K562 (cell line): Measurements from ENCODE around the gene WDR88.

Experiments used
- DPF2 ChIP-seq: fragments of 450-650 bp; IDR thresholded peaks from 2 replicates; pipeline ENCODE4 v1.6.1; 2016
- FOXM1 ChIP-seq, 2 experiments: fragments of 450-650 bp in 1 of 2; sonication (generic) in 1 of 2; formaldehyde crosslinking in 1 of 2; IDR thresholded peaks; 2 replicates each; pipeline versions ENCODE4 v1.6.1 to v1.9.0; 2017 to 2022; ENCODE audit warnings: low read depth in 2 of 2, mild to moderate bottlenecking in 2 of 2, missing genetic modification reagents in 1 of 2, moderate library complexity in 1 of 2
- MTA3 ChIP-seq: fragments of 450-650 bp; formaldehyde crosslinking; IDR thresholded peaks from 2 replicates; pipeline ENCODE4 v1.6.1; 2017; ENCODE audit warnings: mild to moderate bottlenecking, borderline replicate concordance
- NEUROD1 ChIP-seq: fragments of 150-350 bp; IDR thresholded peaks from 2 replicates; pipeline ENCODE4 v1.6.1; 2014; ENCODE audit warnings: borderline replicate concordance, low read length, low read depth; ENCODE audit not compliant: partially characterized antibody
- POLR2A ChIP-seq: fragments of 450-650 bp; conservative IDR thresholded peaks from 2 replicates; pipeline ENCODE4 v1.6.1; 2016
- RBBP5 ChIP-seq: fragments of 200-600 bp; sonication (generic); IDR thresholded peaks from 2 replicates; pipeline ENCODE4 v1.6.1; 2012; ENCODE audit warnings: borderline replicate concordance, mild to moderate bottlenecking, low read length, control low read depth, inconsistent platforms; ENCODE audit not compliant: insufficient read depth, poor library complexity, severe bottlenecking
- STAG1 ChIP-seq: sonication (generic); formaldehyde crosslinking; IDR thresholded peaks from 2 replicates; pipeline ENCODE4 v1.5.0; 2020; ENCODE audit warnings: missing genetic modification reagents, borderline replicate concordance
- TAF1 ChIP-seq: IDR thresholded peaks from 2 replicates; pipeline ENCODE4 v1.6.1; 2011; ENCODE audit warnings: mild to moderate bottlenecking, low read length, moderate library complexity; ENCODE audit not compliant: insufficient read depth, control insufficient read depth, severe bottlenecking; ENCODE audit errors: extremely low read depth
- U2AF1 ChIP-seq: fragments of 200-400 bp; formaldehyde crosslinking; optimal IDR thresholded peaks from 2 replicates; pipeline ENCODE3; 2017; ENCODE audit warnings: mild to moderate bottlenecking, low read depth, low read length, moderate library complexity
- YY1 ChIP-seq, 3 experiments: IDR thresholded peaks; 2 replicates each; pipeline ENCODE4 v1.6.1; 2011; ENCODE audit warnings: low read length in 2 of 3, mild to moderate bottlenecking in 2 of 3, moderate library complexity in 2 of 3, borderline replicate concordance in 1 of 3, control low read depth in 1 of 3, low read depth in 1 of 3; ENCODE audit not compliant: insufficient read depth in 3 of 3, insufficient replicate concordance in 2 of 3, control insufficient read depth in 1 of 3, insufficient read length in 1 of 3; ENCODE audit errors: extremely low read depth in 1 of 3
- ZBTB34 ChIP-seq: fragments of 250-450 bp; sonication (Bioruptor Pico); IDR thresholded peaks from 2 replicates; pipeline ENCODE4 v1.8.0; 2021; ENCODE audit warnings: mild to moderate bottlenecking, moderate library complexity
- ZFX ChIP-seq: sonication (generic); formaldehyde crosslinking; IDR thresholded peaks from 2 replicates; pipeline ENCODE4 v1.8.0; 2022; ENCODE audit warnings: mild to moderate bottlenecking, missing genetic modification reagents, moderate library complexity

DNA sequence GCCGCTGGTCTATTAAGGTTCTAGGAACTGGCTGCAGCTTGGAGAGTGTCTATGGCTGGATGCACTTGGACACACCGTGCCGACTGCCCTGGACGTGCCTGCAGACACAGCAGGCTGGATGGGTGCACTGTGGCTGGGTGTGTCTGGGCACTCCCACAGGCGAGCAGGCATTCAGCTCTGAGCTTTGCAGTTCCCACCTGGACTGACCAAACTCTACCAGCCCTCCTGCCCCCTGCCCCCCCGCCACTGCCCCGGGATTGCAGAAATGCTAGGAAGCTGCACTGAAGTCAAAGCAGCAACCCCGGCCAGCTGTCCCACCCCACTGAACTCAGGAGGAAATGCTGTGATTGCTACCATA, 55.2 kb downstream of the WDR88 start:
- TF ChIP-seq ZBTB34 (CRISPR knock-in tag) (no peak), ZFX (CRISPR knock-in tag) (no peak), POLR2A (no peak), STAG1 (CRISPR knock-in tag) (no peak), NEUROD1 (no peak), MTA3 (no peak), YY1 (IDR thresholded peaks at IDR 0.05; ENCODE audit: borderline replicate concordance in 1 of 3, control insufficient read depth in 1 of 3, extremely low read depth in 1 of 3, insufficient read depth in 3 of 3, insufficient read length in 1 of 3, insufficient replicate concordance in 2 of 3, low read depth in 1 of 3, low read length in 2 of 3) (no peak), TAF1 (no peak), U2AF1 (no peak), DPF2 (no peak), RBBP5 (no peak), FOXM1 (IDR thresholded peaks at IDR 0.05; ENCODE audit: low read depth) (no peak), FOXM1 (CRISPR knock-in tag; IDR thresholded peaks at IDR 0.05; ENCODE audit: low read depth) (no peak)
